Adrenal gland (tissue), 12 donors: Measurements from ENCODE around the gene TBC1D2. TPM values are rescaled to one million over a fixed set of nuclear protein-coding genes. Genes with fewer than 3 reads are reported as not detected.

ENCODE experiments used
- DNase-seq, 7 donors: peaks; one replicate each; pipeline ENCODE4 v3.0.0-alpha.2; 2019 to 2020
- H3K27ac ChIP-seq, 5 donors: fragments of 200-600 bp; sonication (generic) in 4 of 5; 1 replicate in 3 of 5; 2 replicates in 2 of 5; pipeline versions ENCODE4 v1.5.1 to v1.8.0; 2016 to 2020; ENCODE audit warnings: mild to moderate bottlenecking in 1 of 5
- H3K27me3 ChIP-seq: fragments of 200-600 bp; 2 replicates; pipeline ENCODE4 v1.8.0; 2021
- H3K36me3 ChIP-seq, 2 donors: fragments of 200-600 bp; replicated peaks in 1 of 2; 1 replicate in 1 of 2; 2 replicates in 1 of 2; pipeline versions ENCODE4 v1.5.1 to v1.8.0; 2018 to 2022
- H3K4me1 ChIP-seq, 2 donors: fragments of 200-600 bp; replicated peaks in 1 of 2; 1 replicate in 1 of 2; 2 replicates in 1 of 2; pipeline versions ENCODE4 v1.5.1 to v1.8.0; 2018 to 2021
- H3K4me3 ChIP-seq, 4 donors: fragments of 200-600 bp; sonication (generic) in 3 of 4; one replicate each; pipeline ENCODE4 v1.5.1; 2016 to 2018
- H3K9me3 ChIP-seq, 3 donors: fragments of 200-600 bp; sonication (generic) in 1 of 3; replicated peaks in 1 of 3; 1 replicate in 2 of 3; 2 replicates in 1 of 3; pipeline versions ENCODE4 v1.5.1 to v1.8.0; 2016 to 2021
- POLR2A ChIP-seq, 2 donors: fragments of 450-650 bp; IDR thresholded peaks; one replicate each; pipeline ENCODE4 v1.6.1; 2017; ENCODE audit warnings: antibody characterized with exemption in 2 of 2, mild to moderate bottlenecking in 2 of 2, moderate library complexity in 1 of 2
- WGBS, 4 donors: extraction: QIAGEN DNeasy Blood & Tissue Kit in 2 of 4; methylation state at CpG; one replicate each; pipeline versions ENCODE4 v1.1.5 to v1.1.7; 2013 to 2017; 5-methylcytosine and 5-hydroxymethylcytosine counted together
- intact Hi-C, 2 donors: fragments of 100-400 bp; cut with DNase I; formaldehyde crosslinking; loops; one replicate each; pipeline versions ENCODE4 v1.14.1 to v1.15.0; 2022 to 2023
- polyA plus RNA-seq, 3 donors: library from polyadenylated mRNA; stranded (reverse); fragments of 200-250 nt in 2 of 3; fragments of 350-450 nt in 1 of 3; fragmentation: Illumina TruSeq in 1 of 3; extraction: RNeasy Lipid Tissue Mini Kit (QIAGEN cat#74804) in 1 of 3; gene quantifications; one replicate each; pipeline ENCODE4 v1.2.3, GENCODE V29; 2013 to 2014
- total RNA-seq, 9 donors: library from RNA; depleted of rRNA in 4 of 9; stranded (reverse); fragments of >200 nt in 4 of 9; fragments of 120-200 nt in 1 of 9; fragmentation: NEBNext Ultra II Directional in 1 of 9; extraction: Animal tissue kit (Norgen Biotek cat#: 25700) in 1 of 9; gene quantifications; one replicate each; pipeline versions ENCODE4 v1.1.0 to v1.2.4, GENCODE V29; 2013 to 2023
- TF ChIP-seq, protein P1 (sequence below), 6 experiments: fragments of 450-650 bp in 4 of 6; fragments of 200-600 bp in 2 of 6; sonication (generic) in 1 of 6; IDR thresholded peaks; 1 replicate in 5 of 6; 2 replicates in 1 of 6; pipeline versions ENCODE4 v1.5.1 to v1.8.0; 2016 to 2021; ENCODE audit warnings: antibody characterized with exemption in 6 of 6, mild to moderate bottlenecking in 2 of 6, moderate library complexity in 1 of 6
- donor health status: healthy with polysubstance abuse.
- donor health status: Bipolar disorder and iron deficiency.
- donor health status: DM: yes; HTN: yes; CAD: no.
- donor health status: DM: no; HTN: no; CAD: no.
- donor health status: DM: no; HTN: no; CAD: no.
- donor health status: DM: yes; HTN: yes; CAD: no.

The TBC1D2 gene
- total and polyA plus RNA-seq, 12 donors: 0.67 to 21.9 (median 10.8) TPM

DNA sequence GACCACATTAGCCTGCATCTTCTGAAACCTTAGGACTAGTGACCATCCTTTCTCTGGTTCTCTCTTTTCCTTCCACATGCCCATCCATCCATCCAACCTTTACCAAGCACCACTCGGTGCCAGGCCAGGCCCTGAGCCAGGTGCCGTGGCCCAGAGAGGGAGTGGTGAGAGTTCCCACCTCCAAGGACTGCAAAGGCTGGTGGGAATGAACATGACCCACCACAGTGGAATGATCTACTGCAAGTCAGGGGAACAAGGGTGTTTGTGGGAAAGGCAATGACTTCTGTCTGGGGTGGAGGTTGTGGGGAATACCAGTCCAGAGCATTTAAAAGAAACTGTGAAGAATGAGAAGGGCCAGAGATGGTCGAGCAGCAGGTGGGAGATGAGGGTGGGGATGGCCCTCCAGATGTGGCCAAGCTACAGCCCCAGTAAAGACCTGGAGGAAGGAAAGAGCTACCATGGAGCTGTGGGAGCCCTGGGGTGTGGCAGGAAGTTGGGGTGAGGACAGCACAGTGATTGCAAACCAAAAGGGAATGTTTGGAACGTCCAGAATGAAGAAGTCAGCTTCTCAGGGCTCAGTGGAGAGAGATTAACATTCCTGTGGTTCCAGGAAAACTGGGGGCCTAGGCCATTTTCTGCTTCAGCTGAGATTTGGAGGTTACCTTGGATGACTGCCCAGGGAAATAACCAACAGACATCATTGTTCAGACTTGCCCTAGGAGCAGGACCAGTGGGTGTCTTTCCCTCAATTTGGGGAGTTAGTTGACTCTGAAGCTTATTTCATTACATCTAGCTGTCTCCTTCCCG, 32.4 kb downstream of the TBC1D2 start:
- H3K9me3 ChIP-seq: no peaks in the 10 kb centered on the region
- intact Hi-C loops: no loop called here
- no peaks in the 10 kb centered on the region for H3K4me1 ChIP-seq
- DNase-seq: peak in 2 of 7 donors; percentile 26 to 56
- WGBS, 4 donors: 64 to 74% (median 68%) methylated on average over 5 of the region's 5 CpGs
- TF ChIP-seq, protein P1, sequence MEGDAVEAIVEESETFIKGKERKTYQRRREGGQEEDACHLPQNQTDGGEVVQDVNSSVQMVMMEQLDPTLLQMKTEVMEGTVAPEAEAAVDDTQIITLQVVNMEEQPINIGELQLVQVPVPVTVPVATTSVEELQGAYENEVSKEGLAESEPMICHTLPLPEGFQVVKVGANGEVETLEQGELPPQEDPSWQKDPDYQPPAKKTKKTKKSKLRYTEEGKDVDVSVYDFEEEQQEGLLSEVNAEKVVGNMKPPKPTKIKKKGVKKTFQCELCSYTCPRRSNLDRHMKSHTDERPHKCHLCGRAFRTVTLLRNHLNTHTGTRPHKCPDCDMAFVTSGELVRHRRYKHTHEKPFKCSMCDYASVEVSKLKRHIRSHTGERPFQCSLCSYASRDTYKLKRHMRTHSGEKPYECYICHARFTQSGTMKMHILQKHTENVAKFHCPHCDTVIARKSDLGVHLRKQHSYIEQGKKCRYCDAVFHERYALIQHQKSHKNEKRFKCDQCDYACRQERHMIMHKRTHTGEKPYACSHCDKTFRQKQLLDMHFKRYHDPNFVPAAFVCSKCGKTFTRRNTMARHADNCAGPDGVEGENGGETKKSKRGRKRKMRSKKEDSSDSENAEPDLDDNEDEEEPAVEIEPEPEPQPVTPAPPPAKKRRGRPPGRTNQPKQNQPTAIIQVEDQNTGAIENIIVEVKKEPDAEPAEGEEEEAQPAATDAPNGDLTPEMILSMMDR (IDR thresholded peaks at IDR 0.05): no peak
- TF ChIP-seq POLR2A (IDR thresholded peaks at IDR 0.05): no peak
- H3K27me3 ChIP-seq: no peaks in the 10 kb centered on the region
- no peak overlapping the region for H3K4me3 ChIP-seq
- peaks cover 0 to 15% of the 10 kb centered on the region in 2 donors for H3K36me3 ChIP-seq
- peak overlapping the region in 1 of 5 donors; percentile 66 for H3K27ac ChIP-seq

DNA sequence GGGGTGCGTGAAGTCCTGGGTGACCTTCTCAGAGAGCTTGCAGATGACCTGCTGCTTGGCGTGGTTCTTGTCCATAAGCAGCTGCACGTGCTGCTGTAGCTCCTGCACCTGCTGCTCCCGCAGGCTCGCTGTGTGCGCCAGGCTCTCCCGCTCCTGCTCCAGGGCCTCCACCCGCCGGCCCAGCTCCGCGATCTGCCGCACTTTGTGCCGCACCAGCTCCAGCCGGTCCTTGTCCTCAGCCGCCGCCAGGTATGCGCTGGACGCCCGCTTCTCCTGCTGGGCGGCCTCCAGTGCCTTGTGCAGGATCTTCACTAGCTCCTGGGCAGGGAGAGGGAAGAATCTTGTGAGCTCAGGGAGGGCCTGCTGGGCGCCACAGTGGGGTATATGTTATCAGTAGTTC, 34.5 kb downstream of the TBC1D2 start:
- TF ChIP-seq POLR2A (IDR thresholded peaks at IDR 0.05): no peak
- TF ChIP-seq, protein P1 (IDR thresholded peaks at IDR 0.05): no peak
- Histone ChIP-seq H3K27ac (no peak overlapping the region), H3K36me3 (peaks cover 0 to 12% of the 10 kb centered on the region in 2 donors), H3K4me3 (no peak overlapping the region), H3K4me1 (no peaks in the 10 kb centered on the region), H3K9me3 (no peaks in the 10 kb centered on the region), H3K27me3 (no peaks in the 10 kb centered on the region)
- intact Hi-C loops: no loop called here
- DNase-seq: no peak
- WGBS, 4 donors: 93 to 97% (median 96%) methylated on average over 7 to 21 of the region's 21 CpGs

DNA sequence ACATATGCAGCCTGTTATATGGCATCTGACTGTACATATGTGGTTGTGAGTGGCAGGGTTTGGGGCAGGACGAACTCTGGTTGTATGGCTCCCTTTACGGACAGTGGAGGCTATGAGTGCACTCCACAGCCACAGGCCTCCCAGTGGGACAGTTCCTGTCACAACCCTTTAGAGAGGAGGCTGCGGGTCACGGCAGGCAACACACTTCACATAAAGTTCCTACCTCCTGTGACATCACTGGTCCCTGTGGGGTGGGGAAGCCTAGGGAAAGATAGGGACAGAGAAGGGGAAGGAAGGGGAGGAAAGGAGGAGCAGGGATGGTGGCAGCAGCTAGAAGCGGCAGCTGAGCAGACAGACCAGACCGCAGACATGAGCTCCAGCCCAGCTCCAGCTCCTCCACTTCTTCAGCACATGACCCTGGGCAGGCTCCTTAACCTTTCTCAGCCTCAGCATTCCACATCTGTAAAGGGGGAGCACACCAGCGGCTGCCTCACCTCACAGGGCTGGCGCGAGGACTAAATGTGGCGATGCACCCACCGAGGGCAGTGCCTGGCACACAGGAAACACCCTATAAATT, 35.6 kb downstream of the TBC1D2 start:
- Histone ChIP-seq H3K36me3 (peaks cover 0 to 12% of the 10 kb centered on the region in 2 donors), H3K27ac (no peak overlapping the region), H3K4me1 (peaks cover 6 to 9% of the 10 kb centered on the region in 2 donors), H3K9me3 (no peaks in the 10 kb centered on the region), H3K27me3 (no peaks in the 10 kb centered on the region), H3K4me3 (no peak overlapping the region)
- TF ChIP-seq, protein P1 (IDR thresholded peaks at IDR 0.05): no peak
- no peak for TF ChIP-seq POLR2A (IDR thresholded peaks at IDR 0.05)
- DNase-seq: no peak
- 94 to 95% (median 94%) methylated on average over 6 to 11 of the region's 11 CpGs for WGBS, 4 donors
- intact Hi-C loops: no loop called here

DNA sequence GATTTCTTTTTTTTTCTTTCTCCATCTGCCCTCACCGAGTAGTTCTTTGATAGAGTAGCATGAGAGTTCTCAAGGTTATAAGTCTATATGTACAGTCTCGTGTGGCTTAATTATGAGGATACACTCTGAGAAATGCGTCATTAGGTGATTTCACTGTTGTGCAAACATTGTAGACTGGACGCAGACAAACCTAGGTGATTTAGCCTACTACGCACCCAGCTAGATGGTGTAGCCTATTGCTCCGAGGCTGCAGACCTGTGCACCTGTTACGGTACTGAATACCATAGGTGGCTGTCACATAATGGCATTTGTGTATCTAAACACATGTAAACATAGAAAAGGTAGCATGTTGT, 36.1 kb downstream of the TBC1D2 start:
- no peak overlapping the region for H3K4me3 ChIP-seq
- H3K4me1 ChIP-seq: peaks cover 6 to 12% of the 10 kb centered on the region in 2 donors
- TF ChIP-seq, protein P1 (IDR thresholded peaks at IDR 0.05): no peak
- TF ChIP-seq POLR2A (IDR thresholded peaks at IDR 0.05): no peak
- no peak overlapping the region for H3K27ac ChIP-seq
- H3K27me3 ChIP-seq: no peaks in the 10 kb centered on the region
- intact Hi-C loops: no loop called here
- 88 to 93% (median 92%) methylated on average over 7 of the region's 7 CpGs for WGBS, 4 donors
- peaks cover 0 to 12% of the 10 kb centered on the region in 2 donors for H3K36me3 ChIP-seq
- DNase-seq: no peak
- no peaks in the 10 kb centered on the region for H3K9me3 ChIP-seq
